Mesenchymal stem cell (in vitro differentiated cells and primary cell): ENCODE measurements around the gene BCKDHA.

Source experiments
- DNase-seq: peaks from one replicate; pipeline ENCODE4 v3.0.0-alpha.2; 2013
- H2AFZ ChIP-seq: one replicate; pipeline ENCODE4 v1.6.1; 2013; ENCODE audit warnings: low read depth, mild to moderate bottlenecking, control low read depth, inconsistent platforms, low read length, moderate library complexity
- H2AK5ac ChIP-seq: 2 replicates; pipeline ENCODE4 v1.6.1; 2013; ENCODE audit warnings: low read length, moderate library complexity, mild to moderate bottlenecking, inconsistent platforms; ENCODE audit not compliant: severe bottlenecking
- H2BK120ac ChIP-seq: one replicate; pipeline ENCODE4 v1.6.1; 2013; ENCODE audit warnings: low read depth, mild to moderate bottlenecking, inconsistent platforms, low read length, moderate library complexity
- H2BK12ac ChIP-seq, 2 experiments: one replicate each; pipeline ENCODE4 v1.6.1; 2013; ENCODE audit warnings: inconsistent platforms in 2 of 2, low read length in 2 of 2, mild to moderate bottlenecking in 2 of 2, moderate library complexity in 2 of 2, control low read depth in 1 of 2
- H2BK15ac ChIP-seq: one replicate; pipeline ENCODE4 v1.6.1; 2013; ENCODE audit warnings: mild to moderate bottlenecking, low read depth, inconsistent platforms; ENCODE audit not compliant: poor library complexity, severe bottlenecking
- H2BK5ac ChIP-seq: 2 replicates; pipeline ENCODE4 v1.6.1; 2013; ENCODE audit warnings: low read depth, mild to moderate bottlenecking, low read length, control low read depth, inconsistent platforms; ENCODE audit not compliant: poor library complexity, severe bottlenecking
- H3K14ac ChIP-seq, 2 experiments: one replicate each; pipeline ENCODE4 v1.6.1; 2013; ENCODE audit warnings: inconsistent platforms in 2 of 2, low read length in 2 of 2, control low read depth in 1 of 2, mild to moderate bottlenecking in 1 of 2, moderate library complexity in 1 of 2
- H3K18ac ChIP-seq, 2 experiments: one replicate each; pipeline ENCODE4 v1.6.1; 2013; ENCODE audit warnings: inconsistent platforms in 2 of 2, low read length in 2 of 2, control low read depth in 1 of 2, low read depth in 1 of 2, mild to moderate bottlenecking in 1 of 2
- H3K23ac ChIP-seq, 2 experiments: one replicate each; pipeline ENCODE4 v1.6.1; 2013; ENCODE audit warnings: inconsistent platforms in 2 of 2, low read length in 2 of 2, mild to moderate bottlenecking in 2 of 2, moderate library complexity in 2 of 2, control low read depth in 1 of 2
- H3K27ac ChIP-seq: 2 replicates; pipeline ENCODE4 v1.5.1; 2013; ENCODE audit warnings: mild to moderate bottlenecking, moderate library complexity, low read length, control low read depth, inconsistent platforms; ENCODE audit not compliant: poor library complexity, severe bottlenecking
- H3K27me3 ChIP-seq, 2 experiments: 2 replicates each; pipeline versions ENCODE4 v1.6.1 to v1.7.0; 2013; ENCODE audit warnings: low read length in 2 of 2, mild to moderate bottlenecking in 2 of 2, moderate library complexity in 2 of 2, control low read depth in 1 of 2, inconsistent platforms in 1 of 2; ENCODE audit not compliant: control insufficient read depth in 1 of 2, insufficient read depth in 1 of 2
- H3K36me3 ChIP-seq, 2 experiments: 2 replicates each; pipeline versions ENCODE4 v1.6.1 to v1.7.0; 2013; ENCODE audit warnings: low read length in 2 of 2, control low read depth in 1 of 2, inconsistent platforms in 1 of 2, low read depth in 1 of 2, mild to moderate bottlenecking in 1 of 2; ENCODE audit not compliant: insufficient read depth in 2 of 2, control insufficient read depth in 1 of 2
- H3K4ac ChIP-seq, 2 experiments: one replicate each; pipeline ENCODE4 v1.6.1; 2013; ENCODE audit warnings: inconsistent platforms in 2 of 2, low read length in 2 of 2, mild to moderate bottlenecking in 2 of 2, moderate library complexity in 2 of 2, control low read depth in 1 of 2, low read depth in 1 of 2
- H3K4me1 ChIP-seq: 2 replicates; pipeline ENCODE4 v1.6.1; 2013; ENCODE audit warnings: low read depth, low read length, control low read depth; ENCODE audit not compliant: control insufficient read depth, insufficient read depth
- H3K4me2 ChIP-seq: 2 replicates; pipeline ENCODE4 v1.6.1; 2013; ENCODE audit warnings: low read length, mild to moderate bottlenecking, inconsistent platforms; ENCODE audit not compliant: poor library complexity, severe bottlenecking
- H3K4me3 ChIP-seq, 2 experiments: 2 replicates each; pipeline versions ENCODE4 v1.5.1 to v1.7.0; 2013; ENCODE audit warnings: low read length in 2 of 2, mild to moderate bottlenecking in 2 of 2, control low read depth in 1 of 2, low read depth in 1 of 2; ENCODE audit not compliant: insufficient read depth in 1 of 2
- H3K79me1 ChIP-seq: replicated peaks from 2 replicates; pipeline ENCODE4 v1.6.1; 2013; ENCODE audit warnings: mild to moderate bottlenecking, control low read depth, low read length, inconsistent platforms; ENCODE audit not compliant: poor library complexity, severe bottlenecking
- H3K9ac ChIP-seq: 2 replicates; pipeline ENCODE4 v1.7.0; 2013; ENCODE audit warnings: mild to moderate bottlenecking, low read length, moderate library complexity
- H3K9me3 ChIP-seq: 2 replicates; pipeline ENCODE4 v1.7.0; 2013; ENCODE audit warnings: mild to moderate bottlenecking, low read length; ENCODE audit not compliant: control insufficient read depth
- H4K8ac ChIP-seq: one replicate; pipeline ENCODE4 v1.6.1; 2013; ENCODE audit warnings: inconsistent platforms, mild to moderate bottlenecking, low read length, moderate library complexity
- H4K91ac ChIP-seq: one replicate; pipeline ENCODE4 v1.6.1; 2013; ENCODE audit warnings: mild to moderate bottlenecking, low read length, inconsistent platforms
- WGBS: methylation state at CpG from one replicate; pipeline ENCODE4 v1.1.7; 2013; ENCODE audit warnings: mixed read lengths; 5-methylcytosine and 5-hydroxymethylcytosine counted together

Gene BCKDHA

DNA sequence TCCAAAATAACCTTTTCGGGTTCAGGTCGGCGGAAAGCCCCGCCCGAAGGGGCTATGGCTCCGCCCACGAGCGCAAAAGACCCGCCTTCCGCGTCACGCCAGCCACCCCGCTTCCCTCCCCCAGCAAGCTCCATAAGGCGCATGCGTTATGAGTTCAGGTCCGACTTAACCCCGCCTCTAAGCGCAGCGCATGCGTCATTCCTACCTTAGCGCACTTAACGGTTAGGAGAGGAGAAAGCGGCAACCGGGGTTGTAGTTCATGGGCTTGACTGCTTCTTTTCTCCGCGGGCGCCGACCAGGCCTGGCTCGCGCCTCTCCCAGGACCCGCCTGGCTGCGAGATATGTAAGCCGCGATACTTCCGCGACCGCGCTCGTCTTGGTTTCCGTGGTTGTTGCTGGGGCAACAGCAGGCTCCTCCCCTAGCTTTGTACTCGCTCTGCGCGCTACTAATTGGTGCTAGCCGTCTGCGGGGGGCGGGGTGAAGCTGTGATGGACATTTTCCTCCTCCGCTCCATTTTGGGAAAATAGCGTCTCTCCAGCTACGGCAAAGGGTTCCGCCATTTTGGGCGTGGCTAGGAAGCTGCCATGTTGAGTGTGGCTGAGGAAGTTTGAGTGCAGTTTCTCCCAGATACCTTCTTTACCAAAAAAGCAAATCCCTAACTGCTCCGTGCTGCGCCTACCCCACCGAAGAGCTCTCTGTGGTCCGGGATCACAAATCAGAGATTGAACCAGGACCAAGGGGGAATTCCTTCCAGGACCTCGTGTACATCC lies 33.7 kb upstream of the BCKDHA start, which contains the start of gene B9D2:
Gene B9D2, minus strand, starts transcription at position 397 of the 771 bp plus-strand sequence. CDS start 630 bp downstream, outside the sequence.
- WGBS: under 1% methylated on average over 48 of the region's 56 CpGs
- peak within 1 kb of the TSS in 1 of 2 experiments; percentile 59 for H2BK12ac ChIP-seq
- no peaks in the 10 kb centered on the region for H3K27me3 ChIP-seq
- H3K9me3 ChIP-seq: no peaks in the 10 kb centered on the region
- H4K8ac ChIP-seq: peak within 1 kb of the TSS; percentile 87
- H2AK5ac ChIP-seq: peak within 1 kb of the TSS; percentile 76
- peak within 1 kb of the TSS; percentile 100 for H3K18ac ChIP-seq
- peak within 1 kb of the TSS in 1 of 2 experiments; percentile 99 for H3K14ac ChIP-seq
- peak within 1 kb of the TSS; percentile 64 for H2AFZ ChIP-seq
- peak within 1 kb of the TSS; percentile 96 for H4K91ac ChIP-seq
- H3K4ac ChIP-seq: peak within 1 kb of the TSS; percentile 99 to 100
- DNase-seq: peak; percentile 99
- peak within 1 kb of the TSS; percentile 90 to 92 for H3K4me3 ChIP-seq
- H3K9ac ChIP-seq: peak within 1 kb of the TSS; percentile 99
- peak within 1 kb of the TSS; percentile 79 to 83 for H3K23ac ChIP-seq
- H2BK120ac ChIP-seq: peak within 1 kb of the TSS; percentile 94
- peak within 1 kb of the TSS; percentile 100 for H3K27ac ChIP-seq
- H2BK5ac ChIP-seq: peak within 1 kb of the TSS; percentile 99
- H3K4me1 ChIP-seq: peaks cover 26% of the 10 kb centered on the region
- peak within 1 kb of the TSS; percentile 86 for H3K4me2 ChIP-seq
- peaks cover 23% of the 10 kb centered on the region for H3K79me1 ChIP-seq
- H2BK15ac ChIP-seq: peak within 1 kb of the TSS; percentile 94
- no peaks in the 10 kb centered on the region for H3K36me3 ChIP-seq

- no peak for DNase-seq
- no peak overlapping the region for H2BK15ac ChIP-seq
- peaks cover 0 to 3% of the 10 kb centered on the region in 2 experiments for H3K36me3 ChIP-seq
- H4K91ac ChIP-seq: peak overlapping the region; percentile 84
- H4K8ac ChIP-seq: peak overlapping the region; percentile 81
- peaks cover 24% of the 10 kb centered on the region for H3K79me1 ChIP-seq
- no peak overlapping the region for H3K14ac ChIP-seq
- H3K4me1 ChIP-seq: peaks cover 29% of the 10 kb centered on the region
- H2AFZ ChIP-seq: peak overlapping the region; percentile 53
- peak overlapping the region; percentile 91 for H3K27ac ChIP-seq
- H2AK5ac ChIP-seq: peak overlapping the region; percentile 76
- no peaks in the 10 kb centered on the region for H3K9me3 ChIP-seq
- H3K23ac ChIP-seq: no peak overlapping the region
- peak overlapping the region; percentile 99 for H3K9ac ChIP-seq
- peak overlapping the region; percentile 18 to 34 for H3K18ac ChIP-seq
- H3K4ac ChIP-seq: peak overlapping the region; percentile 29 to 52
- H3K4me2 ChIP-seq: peak overlapping the region; percentile 86
- H3K27me3 ChIP-seq: no peaks in the 10 kb centered on the region
- H2BK120ac ChIP-seq: no peak overlapping the region
- H2BK12ac ChIP-seq: peak overlapping the region in 1 of 2 experiments; percentile 29
- 84% methylated on average over 9 of the region's 14 CpGs for WGBS
- peak overlapping the region; percentile 94 for H2BK5ac ChIP-seq
- H3K4me3 ChIP-seq: peak overlapping the region; percentile 58 to 90
Observed at GRCh38 chr19:41364524-41365391, 32.9 kb upstream of the BCKDHA start.

- H3K18ac ChIP-seq: no peak overlapping the region
- H2BK12ac ChIP-seq: peak overlapping the region in 1 of 2 experiments; percentile 93
Observed at GRCh38 chr19:41366089-41366488, 31.5 kb upstream of the BCKDHA start.

More at GRCh38 chr19:41366089-41366488, 31.5 kb upstream of the BCKDHA start:
- Histone ChIP-seq H3K4me1 (peaks cover 29% of the 10 kb centered on the region), H2BK15ac (no peak overlapping the region), H3K27me3 (no peaks in the 10 kb centered on the region), H3K9ac (no peak overlapping the region), H3K4ac (no peak overlapping the region), H2AFZ (no peak overlapping the region), H3K9me3 (no peaks in the 10 kb centered on the region), H3K23ac (no peak overlapping the region), H2BK120ac (no peak overlapping the region), H3K27ac (no peak overlapping the region), H4K8ac (peak overlapping the region; percentile 64), H3K79me1 (peaks cover 25% of the 10 kb centered on the region), H3K36me3 (peaks cover 0 to 3% of the 10 kb centered on the region in 2 experiments), H3K4me2 (no peak overlapping the region), H3K14ac (no peak overlapping the region), H3K4me3 (no peak overlapping the region), H4K91ac (peak overlapping the region; percentile 86), H2AK5ac (peak overlapping the region; percentile 73), H2BK5ac (no peak overlapping the region)
- 98% methylated on average over 1 of the region's 1 CpG for WGBS
- no peak for DNase-seq
